Skeletal muscle tissue (tissue), 4 donors: ENCODE data around the gene SYNJ2. TPM values are rescaled to one million over a fixed set of nuclear protein-coding genes. Genes with fewer than 3 reads are reported as not detected.
A peak's percentile ranks its signal among the peaks of the same experiment; 100 is the strongest.

ENCODE experiments used
- H3K27ac ChIP-seq: one replicate; pipeline ENCODE4 v1.7.0; 2013; ENCODE audit warnings: mild to moderate bottlenecking, low read depth, low read length, inconsistent platforms
- H3K27me3 ChIP-seq, 3 donors: one replicate each; pipeline ENCODE4 v1.7.0; 2013; ENCODE audit warnings: low read length in 3 of 3; ENCODE audit not compliant: control insufficient read depth in 3 of 3, insufficient read depth in 3 of 3
- H3K36me3 ChIP-seq, 3 donors: one replicate each; pipeline ENCODE4 v1.7.0; 2013; ENCODE audit warnings: low read length in 3 of 3; ENCODE audit not compliant: control insufficient read depth in 3 of 3, insufficient read depth in 3 of 3
- H3K4me1 ChIP-seq, 3 donors: one replicate each; pipeline ENCODE4 v1.7.0; 2013; ENCODE audit warnings: low read length in 3 of 3, mild to moderate bottlenecking in 3 of 3; ENCODE audit not compliant: control insufficient read depth in 3 of 3, insufficient read depth in 3 of 3
- H3K4me3 ChIP-seq, 3 donors: one replicate each; pipeline ENCODE4 v1.7.0; 2013; ENCODE audit warnings: low read length in 3 of 3
- H3K9ac ChIP-seq, 3 donors: one replicate each; pipeline ENCODE4 v1.7.0; 2013; ENCODE audit warnings: low read length in 3 of 3, mild to moderate bottlenecking in 3 of 3, moderate library complexity in 2 of 3, low read depth in 1 of 3
- H3K9me3 ChIP-seq, 3 donors: one replicate each; pipeline ENCODE4 v1.7.0; 2013; ENCODE audit warnings: low read length in 3 of 3; ENCODE audit not compliant: control insufficient read depth in 3 of 3
- total RNA-seq: library from RNA; depleted of rRNA; stranded (reverse); fragments of >200 nt; gene quantifications from one replicate; pipeline ENCODE4 v1.2.3, GENCODE V29; 2014
- donor health status: Osteomylitis.

SYNJ2 gene
- total RNA-seq, 1 donor from 2014 or later = 8.4 TPM

- no peaks in the 10 kb centered on the region for H3K36me3 ChIP-seq
- peak overlapping the region; percentile 1 to 55 (median 54) for H3K9ac ChIP-seq
- H3K4me1 ChIP-seq = peaks cover 38 to 43% (median 39%) of the 10 kb centered on the region in 3 donors
- H3K27ac ChIP-seq = peak overlapping the region; percentile 79
- H3K27me3 ChIP-seq = no peaks in the 10 kb centered on the region
- H3K9me3 ChIP-seq = no peaks in the 10 kb centered on the region
- H3K4me3 ChIP-seq = peak overlapping the region in 1 of 3 donors; percentile 35
Measured at GRCh38 chr6:158003910-158004700, 22.4 kb downstream of the SYNJ2 start.

- Histone ChIP-seq H3K36me3 (no peaks in the 10 kb centered on the region), H3K4me1 (peaks cover 38 to 44% (median 40%) of the 10 kb centered on the region in 3 donors), H3K27me3 (no peaks in the 10 kb centered on the region), H3K9me3 (no peaks in the 10 kb centered on the region), H3K4me3 (no peak overlapping the region), H3K27ac (no peak overlapping the region), H3K9ac (no peak overlapping the region)
Measured at GRCh38 chr6:158004701-158005095, 23.0 kb downstream of the SYNJ2 start.

GRCh38 chr6:158005626-158006180, 24.0 kb downstream of the SYNJ2 start:
- Histone ChIP-seq H3K27ac (no peak overlapping the region), H3K9me3 (no peaks in the 10 kb centered on the region), H3K4me3 (no peak overlapping the region)

GRCh38 chr6:158006331-158006730, 24.7 kb downstream of the SYNJ2 start:
- H3K9ac ChIP-seq = no peak overlapping the region
- no peaks in the 10 kb centered on the region for H3K27me3 ChIP-seq
- no peak overlapping the region for H3K4me3 ChIP-seq

More at GRCh38 chr6:158005626-158006180, 24.0 kb downstream of the SYNJ2 start:
- Histone ChIP-seq H3K36me3 (no peaks in the 10 kb centered on the region), H3K9ac (no peak overlapping the region), H3K4me1 (peaks cover 38 to 48% (median 46%) of the 10 kb centered on the region in 3 donors), H3K27me3 (no peaks in the 10 kb centered on the region)

GRCh38 chr6:158006821-158007570, 25.3 kb downstream of the SYNJ2 start:
- Histone ChIP-seq H3K4me1 (peaks cover 38 to 45% (median 45%) of the 10 kb centered on the region in 3 donors), H3K36me3 (no peaks in the 10 kb centered on the region), H3K4me3 (no peak overlapping the region), H3K9me3 (no peaks in the 10 kb centered on the region), H3K9ac (no peak overlapping the region), H3K27me3 (no peaks in the 10 kb centered on the region), H3K27ac (no peak overlapping the region)

More at GRCh38 chr6:158006331-158006730, 24.7 kb downstream of the SYNJ2 start:
- Histone ChIP-seq H3K36me3 (no peaks in the 10 kb centered on the region), H3K4me1 (peaks cover 38 to 46% (median 45%) of the 10 kb centered on the region in 3 donors), H3K27ac (no peak overlapping the region), H3K9me3 (no peaks in the 10 kb centered on the region)

GRCh38 chr6:158008864-158009113, 27.1 kb downstream of the SYNJ2 start:
- Histone ChIP-seq H3K36me3 (no peaks in the 10 kb centered on the region), H3K27ac (peak overlapping the region; percentile 41), H3K4me1 (peaks cover 21 to 28% (median 27%) of the 10 kb centered on the region in 3 donors), H3K9me3 (no peaks in the 10 kb centered on the region), H3K27me3 (no peaks in the 10 kb centered on the region), H3K4me3 (no peak overlapping the region), H3K9ac (no peak overlapping the region)

- Histone ChIP-seq H3K9ac (peak overlapping the region in 1 of 3 donors; percentile 68), H3K4me1 (peaks cover 16 to 23% (median 22%) of the 10 kb centered on the region in 3 donors), H3K27ac (peak overlapping the region; percentile 41), H3K9me3 (no peaks in the 10 kb centered on the region), H3K36me3 (no peaks in the 10 kb centered on the region), H3K27me3 (no peaks in the 10 kb centered on the region), H3K4me3 (peak overlapping the region in 2 of 3 donors; percentile 40 to 52)
Measured at GRCh38 chr6:158009114-158009891, 27.6 kb downstream of the SYNJ2 start.

- peak overlapping the region in 1 of 3 donors; percentile 68 for H3K9ac ChIP-seq
- peaks cover 14 to 20% (median 18%) of the 10 kb centered on the region in 3 donors for H3K4me1 ChIP-seq
Measured at GRCh38 chr6:158009935-158010585, 28.4 kb downstream of the SYNJ2 start.

More at GRCh38 chr6:158009935-158010585, 28.4 kb downstream of the SYNJ2 start:
- Histone ChIP-seq H3K36me3 (no peaks in the 10 kb centered on the region), H3K27ac (no peak overlapping the region), H3K4me3 (peak overlapping the region in 2 of 3 donors; percentile 40 to 52), H3K9me3 (no peaks in the 10 kb centered on the region), H3K27me3 (no peaks in the 10 kb centered on the region)
